Daoy (cell line): ENCODE results near the gene APOC3. TPM values are rescaled to one million over a fixed set of nuclear protein-coding genes. Genes with fewer than 3 reads are reported as not detected.
"Not testable (repeated sequence)": the region's sequence is repeated elsewhere in the genome, so short reads cannot be mapped to it uniquely, and the experiment has no call there.

ENCODE experiments used
- DNase-seq: peaks from one replicate; pipeline ENCODE4 v3.0.0-alpha.2; 2015; ENCODE audit warnings: low read depth
- total RNA-seq: library from RNA; depleted of rRNA; stranded (reverse); fragments of >200 nt; shearing (Covaris generic); gene quantifications from 2 replicates; pipeline ENCODE4 v1.2.3, GENCODE V29; 2014; rRNA removed

APOC3 gene
- not detected in 2 replicates for total RNA-seq

DNA sequence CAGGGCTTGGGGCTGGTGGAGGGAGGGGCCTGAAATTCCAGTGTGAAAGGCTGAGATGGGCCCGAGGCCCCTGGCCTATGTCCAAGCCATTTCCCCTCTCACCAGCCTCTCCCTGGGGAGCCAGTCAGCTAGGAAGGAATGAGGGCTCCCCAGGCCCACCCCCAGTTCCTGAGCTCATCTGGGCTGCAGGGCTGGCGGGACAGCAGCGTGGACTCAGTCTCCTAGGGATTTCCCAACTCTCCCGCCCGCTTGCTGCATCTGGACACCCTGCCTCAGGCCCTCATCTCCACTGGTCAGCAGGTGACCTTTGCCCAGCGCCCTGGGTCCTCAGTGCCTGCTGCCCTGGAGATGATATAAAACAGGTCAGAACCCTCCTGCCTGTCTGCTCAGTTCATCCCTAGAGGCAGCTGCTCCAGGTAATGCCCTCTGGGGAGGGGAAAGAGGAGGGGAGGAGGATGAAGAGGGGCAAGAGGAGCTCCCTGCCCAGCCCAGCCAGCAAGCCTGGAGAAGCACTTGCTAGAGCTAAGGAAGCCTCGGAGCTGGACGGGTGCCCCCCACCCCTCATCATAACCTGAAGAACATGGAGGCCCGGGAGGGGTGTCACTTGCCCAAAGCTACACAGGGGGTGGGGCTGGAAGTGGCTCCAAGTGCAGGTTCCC is at the start of gene APOC3:
Gene APOC3 (plus strand): TSS at position 383 of the 659 bp plus-strand sequence. CDS start 676 bp downstream, outside the sequence.
- no peak for DNase-seq

GRCh38 chr11:116782728-116783127 is 47.0 kb upstream of the APOC3 start:
- peak; percentile 39 for DNase-seq

DNA sequence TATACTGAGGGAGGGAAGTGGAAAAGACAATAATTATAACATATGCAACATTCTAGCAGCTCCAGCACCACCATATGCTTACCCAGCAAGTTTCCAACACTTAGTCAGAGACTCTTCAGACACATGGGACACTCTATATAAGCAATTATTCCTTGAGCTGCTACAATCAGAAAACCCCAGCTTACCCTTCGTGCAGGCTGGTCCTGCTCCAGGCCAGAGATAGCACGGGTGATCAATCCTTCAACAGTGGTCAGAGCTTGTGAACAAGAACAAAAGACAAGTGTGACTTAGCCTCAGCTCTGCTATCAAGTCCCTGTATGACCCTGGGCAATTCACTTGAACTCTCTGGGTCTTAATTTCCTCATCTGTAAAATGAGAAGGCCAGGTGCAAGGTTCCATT is 43.4 kb upstream of the APOC3 start:
- no peak for DNase-seq

DNA sequence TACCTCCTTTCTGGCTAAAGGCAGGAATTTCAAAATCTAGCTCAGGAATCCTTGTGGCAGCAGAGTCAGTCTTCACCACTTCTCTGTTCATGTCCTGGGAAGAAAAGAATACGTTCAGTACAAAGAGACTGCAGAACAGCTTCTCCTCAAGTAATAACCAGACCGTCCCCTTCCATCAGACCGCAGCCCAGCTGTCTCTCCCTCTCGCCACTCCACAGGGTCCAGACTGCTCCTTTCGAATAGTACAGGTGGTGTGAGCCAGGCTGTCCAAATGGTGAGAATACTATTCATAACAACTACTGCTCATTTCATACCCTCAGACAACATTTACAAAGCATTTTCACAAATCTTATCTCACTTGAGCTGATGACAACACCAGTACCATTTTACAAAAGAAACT is 42.7 kb upstream of the APOC3 start:
- no peak for DNase-seq

GRCh38 chr11:116787436-116787785 is 42.3 kb upstream of the APOC3 start:
- DNase-seq: no peak

DNA sequence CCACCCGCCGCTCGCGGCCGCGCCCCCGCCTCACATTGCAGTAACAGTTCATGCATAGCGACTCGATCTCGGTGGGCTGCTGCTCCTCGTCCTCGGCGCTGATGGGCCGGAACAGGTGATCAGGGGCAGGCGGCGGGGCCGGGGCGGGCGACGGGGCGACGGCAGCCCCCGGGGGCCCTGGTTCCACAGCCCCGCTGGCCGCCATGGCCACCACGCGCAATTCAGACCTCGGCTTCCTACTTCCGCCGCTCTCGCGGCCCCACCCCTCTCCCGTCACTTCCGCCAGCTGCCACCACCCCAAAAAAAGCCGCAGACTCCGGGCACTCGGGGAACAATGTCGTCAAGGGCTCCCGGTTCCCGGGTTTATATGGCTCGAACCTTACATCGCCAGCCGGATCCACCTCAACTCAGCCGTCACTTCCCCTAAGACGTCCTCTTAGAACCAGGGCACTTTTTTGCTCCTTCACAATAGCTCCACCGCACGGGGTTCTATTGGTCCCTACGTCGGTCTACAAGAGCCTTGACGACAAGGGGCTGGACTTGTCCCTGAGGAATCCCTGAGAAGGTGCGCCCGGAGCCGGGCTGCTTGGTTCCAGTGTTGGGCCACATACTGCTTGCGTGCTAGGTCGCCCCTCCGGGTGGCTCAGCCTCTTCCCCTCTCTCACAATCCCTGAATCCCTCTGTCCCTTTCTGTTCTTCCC is 41.8 kb upstream of the APOC3 start, which contains the start of gene ZPR1:
Gene ZPR1 (minus strand): TSS at position 238 of the 701 bp plus-strand sequence. CDS start 33 bp downstream, at position 205.
- DNase-seq: peak; percentile 76

- no peak for DNase-seq
Observed at GRCh38 chr11:116788534-116788933, 41.2 kb upstream of the APOC3 start.

DNA sequence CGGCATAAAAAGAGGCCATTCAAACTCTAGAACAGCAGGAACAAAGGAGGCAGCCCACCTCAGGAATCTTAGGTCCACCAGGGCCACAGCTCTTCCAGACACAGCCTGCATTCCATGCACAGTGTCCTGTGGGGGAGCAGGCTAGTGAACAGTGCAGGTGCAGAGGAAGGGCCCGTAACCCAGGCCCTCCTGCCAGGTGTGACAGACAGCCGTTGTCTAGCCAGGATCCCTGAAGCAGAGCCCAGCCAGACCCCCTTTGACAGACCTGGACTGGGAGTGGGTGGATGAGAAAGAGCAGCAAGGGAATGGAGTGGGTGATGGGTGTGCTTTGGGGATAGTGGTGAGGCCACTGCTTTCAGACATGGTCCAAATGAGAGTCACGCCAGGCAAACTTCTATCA is 40.7 kb upstream of the APOC3 start:
- DNase-seq: no peak

DNA sequence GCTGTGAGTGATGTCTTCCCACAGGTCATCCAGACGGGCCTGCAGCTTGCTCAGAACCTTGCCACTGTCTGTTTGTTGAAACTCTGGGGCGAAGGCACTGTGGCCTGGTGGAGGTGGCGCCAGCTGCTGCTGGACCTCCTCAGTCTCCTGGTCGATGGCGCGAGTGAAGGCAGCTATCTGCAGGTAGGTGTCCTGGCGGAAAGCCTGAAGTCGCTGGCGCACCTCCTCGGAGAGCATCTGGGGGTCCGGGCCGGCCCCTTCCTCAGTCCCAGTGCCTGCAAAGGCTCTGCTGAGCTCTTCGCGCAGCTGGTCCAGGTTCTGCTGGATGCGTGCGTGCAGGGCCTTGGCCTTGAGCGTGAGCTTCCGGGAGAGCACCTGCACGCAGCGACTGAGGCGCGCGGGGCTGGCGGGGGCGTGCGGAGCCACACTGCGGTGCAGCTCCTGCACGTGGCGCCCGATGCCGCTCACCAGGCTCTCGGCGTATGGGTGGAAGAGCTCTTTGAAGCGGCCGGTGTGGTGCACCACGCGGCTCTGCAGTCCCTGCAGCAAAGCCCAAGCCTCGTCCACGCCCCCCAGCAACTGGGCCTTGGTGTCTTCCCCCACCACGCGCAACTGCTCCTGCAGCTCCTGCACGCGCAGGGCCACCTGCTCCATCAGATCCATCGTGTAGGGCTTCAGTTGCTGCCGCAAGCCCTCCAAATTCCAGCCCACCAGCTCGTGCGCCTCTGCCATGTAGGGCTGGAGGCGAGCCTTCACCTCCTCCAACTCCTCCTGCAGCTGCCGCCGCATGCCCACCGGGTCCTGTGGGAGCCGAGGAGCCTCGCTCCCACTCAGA is 39.3 kb upstream of the APOC3 start:
- no peak for DNase-seq

DNA sequence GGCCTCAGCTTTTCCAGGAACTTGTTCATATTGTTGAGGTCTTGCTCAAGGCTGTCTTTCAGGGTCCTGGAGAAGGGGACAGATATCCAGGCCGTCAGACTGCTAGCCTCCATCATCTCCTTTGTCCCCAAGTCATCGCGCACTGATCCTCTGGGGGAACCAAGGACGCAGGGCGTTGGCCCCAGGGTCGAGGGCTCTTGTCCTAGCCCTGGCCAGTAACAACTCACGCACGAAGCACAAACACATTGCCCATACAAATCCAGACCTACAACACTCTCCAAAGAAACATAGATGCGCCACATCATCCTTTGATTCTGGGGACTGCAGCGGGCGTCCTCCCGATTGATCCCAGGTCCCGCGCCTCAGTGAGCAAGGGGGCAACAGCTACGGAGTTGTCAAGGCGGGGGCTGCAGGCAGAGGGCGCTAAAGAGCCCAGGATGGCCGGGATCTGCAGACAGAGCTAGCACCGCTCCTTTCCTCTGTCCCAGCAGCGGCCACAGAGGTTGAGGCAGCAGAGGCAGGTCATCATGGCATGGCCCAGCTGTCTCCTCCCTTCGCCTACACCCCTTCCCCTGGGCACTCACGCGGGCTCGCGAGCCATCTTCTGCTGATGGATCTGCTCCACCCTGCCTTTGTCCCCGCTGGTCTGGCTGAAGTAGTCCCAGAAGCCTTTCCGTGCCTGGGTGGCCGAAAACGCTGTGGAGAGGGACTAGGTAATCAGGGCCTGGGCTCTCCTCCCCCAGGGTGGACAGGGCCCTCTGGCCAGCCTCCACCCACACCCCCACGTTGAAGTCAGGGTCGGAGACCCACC is 38.5 kb upstream of the APOC3 start:
- peak; percentile 65 for DNase-seq

DNA sequence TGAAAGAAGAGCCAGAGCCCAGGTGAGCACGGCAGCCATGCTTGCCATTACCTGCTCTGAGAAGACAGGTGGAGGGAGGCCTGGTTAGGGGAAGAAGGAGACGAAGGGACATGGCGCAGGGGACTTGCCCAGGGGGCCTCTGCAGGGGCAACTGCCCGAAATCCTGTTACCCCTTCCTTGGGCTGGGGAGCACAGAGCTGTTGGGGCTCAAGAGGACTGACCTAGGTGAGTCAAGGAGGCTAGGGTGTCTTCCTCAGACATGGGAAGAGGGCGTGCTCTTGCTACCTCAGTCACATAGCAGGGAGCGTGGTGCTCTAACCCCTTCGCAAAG is 37.9 kb upstream of the APOC3 start, which contains the start of gene APOA5:
Gene APOA5 (minus strand): TSS at position 67 of the 331 bp plus-strand sequence. CDS start 19 bp downstream, at position 48.
- DNase-seq: no peak

DNA sequence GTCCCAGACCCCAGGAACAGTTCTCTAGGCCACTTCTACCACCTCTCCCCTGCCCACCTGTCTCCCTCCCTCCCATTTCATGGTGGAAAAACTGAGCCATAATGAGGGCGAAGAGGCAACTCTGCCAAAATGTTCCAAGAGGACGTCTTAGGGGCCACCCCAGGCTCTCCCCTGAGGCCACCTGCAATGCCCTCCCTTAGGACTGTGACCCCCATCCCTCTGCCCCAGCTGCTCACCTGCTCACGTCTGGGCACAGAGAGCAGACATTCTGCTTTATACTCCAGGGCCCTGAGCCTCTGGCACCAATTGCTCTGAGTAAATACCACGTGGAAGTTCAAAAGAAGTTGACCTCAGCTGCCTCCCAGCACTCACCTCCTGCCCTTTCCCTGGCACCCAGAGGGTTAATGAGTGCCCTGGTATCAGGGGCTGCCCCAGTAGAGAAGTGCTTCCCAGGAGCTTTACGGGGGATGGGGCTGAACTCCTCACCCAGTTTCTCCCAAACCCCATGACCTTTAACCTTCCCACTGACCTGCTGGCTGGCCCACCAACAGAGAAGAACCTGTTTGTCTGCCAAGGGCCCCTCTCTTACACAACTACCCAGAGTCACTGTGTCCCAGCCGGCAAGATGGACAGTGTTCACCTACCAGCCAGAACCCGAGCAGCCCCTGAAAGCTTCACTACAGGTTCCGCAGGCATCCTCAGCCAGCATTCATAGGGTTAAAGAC is 37.4 kb upstream of the APOC3 start:
- DNase-seq: no peak

DNA sequence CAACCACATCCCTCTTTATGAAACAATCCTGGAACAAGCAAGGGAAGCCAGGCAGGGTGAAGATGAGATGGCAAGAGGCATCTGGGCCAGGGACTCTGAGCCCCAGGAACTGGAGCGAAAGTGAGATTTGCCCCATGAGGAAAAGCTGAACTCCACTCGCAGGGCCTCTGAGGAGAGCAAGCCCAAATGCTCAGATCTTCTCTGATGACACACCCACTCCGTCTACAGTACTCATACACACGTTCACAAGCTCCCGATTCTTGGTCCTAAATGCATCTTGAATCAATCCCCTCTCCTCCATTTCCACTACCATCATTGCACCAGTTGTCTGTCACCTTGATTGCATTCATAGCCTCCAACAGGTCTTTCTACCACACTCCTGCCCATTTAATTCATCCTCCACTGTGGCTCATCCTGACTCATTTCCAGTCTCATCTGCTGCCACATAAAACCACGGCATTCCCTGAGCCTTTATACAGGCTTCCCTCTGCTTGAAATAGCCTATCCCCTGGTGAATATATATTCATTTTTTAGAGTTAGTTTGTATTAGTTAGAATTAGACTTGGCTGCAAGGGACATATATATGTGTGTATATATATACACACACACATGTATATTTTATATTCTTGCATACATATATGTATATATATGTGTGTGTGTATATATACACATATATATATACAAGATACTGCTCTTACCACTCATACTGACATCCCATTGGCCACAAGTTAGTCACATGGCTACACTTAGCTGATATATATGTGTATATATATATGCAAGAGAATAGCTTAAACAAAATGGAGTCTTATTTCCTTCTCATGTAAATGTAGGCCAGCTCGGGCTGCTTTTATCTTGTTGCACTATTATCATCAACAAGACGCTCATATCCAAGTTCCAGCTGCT is 36.6 kb upstream of the APOC3 start:
- DNase-seq: peak; percentile 59

- no peak for DNase-seq
Observed at GRCh38 chr11:116793772-116794097, 36.0 kb upstream of the APOC3 start.

- DNase-seq: no peak
Observed at GRCh38 chr11:116794851-116795250, 34.9 kb upstream of the APOC3 start.

DNA sequence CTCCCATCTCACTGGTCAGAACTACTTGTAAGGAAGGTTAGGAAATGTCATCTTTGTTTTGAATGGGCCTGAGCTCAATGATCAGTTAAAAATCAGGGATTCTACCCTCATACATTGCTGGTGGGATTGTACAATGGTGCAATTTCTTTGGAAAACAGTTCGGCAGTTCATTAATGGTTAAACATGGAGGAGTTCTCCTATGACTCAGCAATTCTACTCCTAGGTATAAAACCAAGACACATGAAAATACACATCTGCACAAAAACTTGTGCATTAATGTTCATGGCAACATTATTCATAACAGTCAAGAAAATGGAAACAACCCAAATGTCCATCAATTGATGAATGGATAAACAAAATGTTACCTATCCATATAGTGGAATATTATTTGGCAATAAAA is 33.2 kb upstream of the APOC3 start:
- DNase-seq: no peak

DNA sequence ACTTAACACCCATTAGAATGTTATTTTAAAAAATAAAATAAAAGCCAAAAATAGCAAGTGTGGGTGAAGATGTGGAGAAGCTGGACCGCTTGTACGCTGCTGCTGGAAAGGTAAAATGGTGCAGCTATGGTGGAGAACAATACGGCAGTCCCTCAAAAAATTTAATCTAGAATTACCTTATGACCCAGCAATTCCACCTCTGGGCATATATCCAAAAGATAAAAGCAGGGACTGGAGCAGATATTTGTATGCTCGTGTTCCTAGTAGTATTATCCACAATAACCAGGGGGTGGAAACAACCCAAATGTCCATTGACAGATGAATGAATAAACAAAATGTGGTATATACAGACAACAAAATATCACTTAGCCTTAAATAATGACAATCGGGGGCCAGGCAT is 31.9 kb upstream of the APOC3 start:
- DNase-seq: no peak

GRCh38 chr11:116798368-116798767 is 31.3 kb upstream of the APOC3 start:
- no peak for DNase-seq

GRCh38 chr11:116800610-116801009 is 29.1 kb upstream of the APOC3 start:
- no peak for DNase-seq

DNA sequence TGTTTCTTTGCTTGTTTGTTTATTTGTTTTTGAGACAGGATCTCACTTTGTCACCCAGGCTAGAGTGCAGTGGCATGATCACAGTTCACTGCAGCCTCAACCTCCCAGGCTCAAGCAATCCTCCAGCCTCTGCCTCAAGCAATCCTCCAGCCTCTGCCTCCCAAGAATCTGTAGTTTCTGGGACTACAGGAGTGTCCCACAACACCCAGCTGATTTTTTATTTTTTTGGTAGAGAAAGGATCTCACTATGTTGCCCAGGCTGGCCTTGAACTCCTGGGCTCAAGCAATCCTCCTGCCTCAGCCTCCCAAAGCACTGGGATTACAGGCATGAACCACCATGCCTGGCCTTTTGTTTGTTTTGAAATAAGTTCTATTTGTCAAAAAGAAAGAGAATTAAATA is 28.0 kb upstream of the APOC3 start:
- DNase-seq: not testable (repeated sequence)
